ENCODE results near the gene IKZF1.
"Not testable (repeated sequence)": the region's sequence is repeated elsewhere in the genome, so short reads cannot be mapped to it uniquely, and the experiment has no call there.

The IKZF1 gene

DNA sequence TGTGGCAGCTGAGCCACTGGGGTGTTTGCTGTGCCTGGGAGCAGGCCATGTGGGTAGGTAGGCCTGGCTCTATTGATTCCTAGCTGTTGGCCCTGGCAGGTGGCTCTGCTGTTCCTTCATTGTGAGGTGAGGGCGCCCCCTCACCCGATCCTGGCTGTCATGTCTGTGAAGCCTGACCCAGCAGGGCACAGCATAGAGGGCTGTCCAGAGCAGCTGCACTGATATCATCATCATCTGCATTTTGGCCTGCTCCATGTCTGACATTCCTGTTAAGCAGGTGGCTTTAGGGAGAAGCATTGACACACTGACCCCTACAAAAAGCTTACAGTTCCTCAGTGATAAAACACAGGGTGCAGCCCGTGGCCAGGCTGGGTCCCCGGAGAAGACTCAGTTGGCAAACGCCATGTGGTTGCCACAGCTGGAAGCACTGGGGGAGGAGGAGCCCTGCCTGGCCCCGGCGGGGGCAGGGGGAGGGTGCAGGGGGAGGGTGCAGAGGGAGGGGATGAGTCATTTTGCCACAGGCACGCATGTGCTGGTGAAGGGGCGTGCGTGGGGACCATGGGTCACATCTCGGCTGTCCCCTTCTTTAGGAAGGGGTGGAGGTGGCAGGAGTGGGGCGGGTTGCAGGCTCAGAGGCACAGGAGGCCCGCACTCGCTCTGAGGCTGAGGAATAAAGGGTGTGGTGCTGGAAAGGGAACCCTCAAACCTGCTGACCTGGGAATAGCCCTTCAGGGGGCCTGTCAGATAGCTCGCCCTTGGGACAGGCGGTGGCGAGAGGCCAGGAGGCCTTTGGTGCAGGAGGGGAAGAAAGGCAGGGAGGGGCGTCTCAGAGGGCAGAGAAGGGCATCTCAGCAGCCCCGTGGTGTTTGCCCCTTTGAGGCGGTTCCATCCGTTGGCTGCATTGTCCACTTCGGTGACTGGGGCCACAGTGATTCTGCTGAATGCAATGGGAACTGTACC, 31.6 kb downstream of the IKZF1 start:
- DNase-seq = no peak

GRCh38 chr7:50336894-50337703, 32.6 kb downstream of the IKZF1 start:
- DNase-seq = no peak

GRCh38 chr7:50339472-50339871, 35.0 kb downstream of the IKZF1 start:
- DNase-seq = not testable (repeated sequence)

GRCh38 chr7:50339990-50340500, 35.5 kb downstream of the IKZF1 start:
- no peak for DNase-seq

DNA sequence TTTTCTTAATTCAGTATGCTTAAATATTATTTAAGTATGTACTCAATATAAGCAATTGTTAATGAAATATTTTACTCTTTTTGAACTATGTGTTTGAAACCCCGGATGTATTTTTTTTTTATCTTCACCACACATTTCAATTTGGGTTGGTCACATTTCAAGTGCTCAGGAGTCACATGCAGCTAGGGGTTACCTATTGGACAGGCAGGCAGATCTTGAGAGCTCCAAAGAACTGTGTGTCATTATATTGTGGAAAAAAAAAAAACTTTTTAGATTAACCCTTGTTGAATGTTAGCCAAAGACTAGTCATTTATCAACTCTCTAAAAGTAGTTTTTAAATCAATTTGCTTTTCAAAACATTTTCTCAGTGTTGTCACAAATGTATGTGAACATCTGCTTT, 37.2 kb downstream of the IKZF1 start:
- no peak for DNase-seq

- no peak for DNase-seq
These were observed 38.1 kb downstream of the IKZF1 start for GRCh38 chr7:50342616-50343114.

- no peak for DNase-seq
These were observed 42.3 kb downstream of the IKZF1 start for GRCh38 chr7:50346545-50347497.

DNA sequence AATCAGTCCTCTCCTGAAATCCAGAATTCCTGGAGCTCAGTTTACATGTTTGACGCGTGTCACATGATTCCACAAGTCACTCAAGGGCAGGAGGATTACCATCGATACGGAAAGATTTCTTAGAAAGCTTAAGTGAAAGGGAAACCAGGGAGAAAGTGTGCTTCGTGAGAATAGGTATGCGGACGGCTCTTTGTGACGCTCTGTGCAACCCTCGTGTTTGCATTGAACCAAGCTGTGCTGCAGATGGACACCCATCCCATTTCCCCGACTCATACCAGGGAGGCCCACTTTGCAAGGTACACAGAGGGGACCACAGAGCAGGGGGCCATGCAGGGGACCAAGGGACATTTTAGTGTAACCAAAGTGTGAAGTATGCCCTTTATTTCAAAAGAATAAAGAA, 43.2 kb downstream of the IKZF1 start:
- DNase-seq = no peak

DNA sequence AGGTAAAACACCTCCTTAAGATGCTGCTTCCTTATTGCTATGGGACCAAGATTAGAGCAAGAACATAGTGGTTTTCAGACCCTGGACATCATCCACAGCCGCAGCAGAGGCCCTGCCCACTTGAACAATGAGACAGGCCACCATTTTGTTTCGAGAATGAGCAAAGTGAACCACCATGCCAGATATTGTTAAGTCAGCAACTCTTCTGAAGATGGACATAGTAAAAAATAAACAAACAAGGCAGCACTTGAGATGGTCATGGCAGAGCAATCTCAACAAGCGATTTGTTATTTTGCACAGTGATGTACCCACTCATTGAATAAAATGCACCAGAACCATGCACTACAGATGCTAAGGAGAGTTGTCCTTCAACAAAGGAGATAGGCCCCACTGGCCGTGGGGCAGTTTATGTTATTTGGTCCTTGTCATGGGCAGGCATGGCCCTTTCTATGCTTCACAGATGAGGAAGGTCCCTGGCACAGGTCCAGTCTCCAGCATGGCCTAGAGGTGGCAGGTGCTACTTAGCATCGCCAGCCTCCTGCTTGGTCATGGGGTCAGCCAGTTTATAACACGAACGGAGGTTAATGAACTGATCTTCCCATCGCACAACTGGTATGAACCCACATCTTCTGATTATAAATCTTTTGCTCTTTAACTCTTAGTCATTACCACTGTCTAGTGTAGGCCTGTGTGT, 44.1 kb downstream of the IKZF1 start:
- no peak for DNase-seq

DNA sequence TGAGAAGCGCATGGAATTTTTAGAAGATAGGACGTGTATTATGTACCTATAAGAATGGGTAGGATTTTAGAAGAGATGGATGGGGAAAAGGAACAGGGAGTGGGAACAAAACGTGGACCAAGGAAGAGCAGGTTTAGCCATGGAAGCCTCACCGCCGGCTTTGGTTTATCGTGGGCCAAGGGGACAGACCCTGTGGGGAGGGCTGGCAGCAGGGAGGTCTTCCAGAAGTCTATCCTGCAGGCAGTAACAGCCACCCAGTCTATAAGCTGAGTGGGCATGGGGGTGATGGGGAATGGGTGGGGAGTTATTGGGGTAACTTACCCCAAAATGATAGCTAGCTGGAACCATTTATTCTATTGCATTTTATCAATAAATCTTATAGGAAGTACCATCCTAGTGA, 44.9 kb downstream of the IKZF1 start:
- DNase-seq = no peak

DNA sequence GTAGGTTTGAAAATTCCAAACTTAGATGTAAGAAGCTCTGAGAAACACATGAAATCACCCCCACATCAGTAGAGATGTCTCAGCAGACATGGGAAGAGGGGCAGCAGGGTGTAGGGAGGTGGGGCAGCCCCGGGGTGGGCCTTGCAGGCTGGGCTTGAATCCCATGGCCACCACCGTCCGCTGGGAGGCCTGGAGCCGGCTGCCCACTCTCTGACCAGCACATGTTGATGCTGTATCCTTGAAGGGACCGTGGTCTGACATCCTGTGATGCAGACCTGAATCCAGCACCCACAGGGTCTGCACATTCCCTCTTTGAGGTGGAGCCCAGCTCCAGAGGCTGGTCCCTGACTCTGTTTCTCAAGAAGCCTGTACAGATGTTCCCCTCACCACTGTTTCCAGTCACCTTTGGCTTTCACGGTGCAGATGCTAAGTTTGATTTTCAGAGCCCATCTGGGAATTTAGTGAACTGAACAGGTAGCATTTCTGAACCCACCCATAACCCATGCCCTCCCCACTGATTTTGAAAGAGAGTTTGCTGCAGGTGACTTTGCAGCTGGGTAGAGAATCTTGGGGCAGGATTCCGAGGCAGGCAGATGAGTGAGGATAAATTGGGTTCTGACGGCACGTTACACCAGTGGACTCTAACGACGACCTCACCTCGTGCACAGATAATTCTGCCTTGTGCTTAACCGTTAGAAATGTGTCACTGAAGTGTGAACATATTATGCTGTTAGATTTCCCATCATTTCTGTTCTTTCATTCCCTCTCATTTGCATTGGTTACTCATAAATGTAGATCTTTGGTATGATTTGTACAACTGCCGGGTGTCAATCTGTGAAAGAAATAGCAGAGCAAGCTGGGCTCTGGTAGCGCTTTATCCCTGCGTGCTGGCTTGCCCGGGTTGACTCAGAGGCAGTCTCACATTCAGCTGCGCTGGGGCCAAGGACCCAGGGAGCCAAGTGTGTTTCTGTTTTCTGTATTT, 45.7 kb downstream of the IKZF1 start:
- no peak for DNase-seq

- DNase-seq = no peak
These were observed 46.8 kb downstream of the IKZF1 start for GRCh38 chr7:50351267-50351666.

DNA sequence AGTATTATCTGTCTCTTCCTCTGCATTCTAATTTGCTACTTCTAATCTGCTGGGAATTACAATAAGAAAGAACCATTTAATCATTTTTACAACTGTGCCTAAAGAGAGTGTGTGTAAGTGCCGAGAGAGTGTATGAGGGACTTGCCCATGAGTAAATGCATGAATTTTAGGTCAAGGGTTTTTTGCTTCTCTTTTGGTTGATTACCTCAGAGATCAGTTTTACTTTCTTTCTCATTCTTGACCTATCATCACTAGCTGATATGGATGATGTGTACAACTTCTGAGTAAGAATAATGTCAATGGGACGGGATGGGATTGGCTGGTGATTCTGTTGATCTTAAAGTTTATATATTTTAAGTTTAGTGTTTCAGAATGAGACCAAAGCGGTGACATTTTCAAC, 47.8 kb downstream of the IKZF1 start:
- no peak for DNase-seq

GRCh38 chr7:50352751-50353150, 48.2 kb downstream of the IKZF1 start:
- no peak for DNase-seq

- DNase-seq = no peak
These were observed 48.7 kb downstream of the IKZF1 start for GRCh38 chr7:50353201-50353600.

GRCh38 chr7:50353894-50354595, 49.5 kb downstream of the IKZF1 start:
- DNase-seq = no peak

DNA sequence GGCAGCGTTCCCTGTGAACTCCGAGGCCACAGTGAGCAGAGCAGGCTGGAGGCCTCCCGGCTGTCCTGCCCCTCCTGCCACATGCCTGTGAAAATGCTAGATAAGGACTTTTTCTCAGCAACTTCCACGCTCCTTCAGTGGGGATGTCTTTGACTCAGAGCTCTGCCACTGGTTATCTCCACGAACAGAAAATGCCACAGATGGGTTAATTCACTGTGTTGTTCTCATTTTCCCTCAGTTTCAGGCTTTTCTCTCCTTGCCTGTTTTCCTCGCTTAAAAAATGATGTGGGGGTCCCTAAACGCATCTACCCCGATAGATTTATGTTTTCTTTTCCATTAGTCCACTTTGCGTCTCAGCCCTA, 51.3 kb downstream of the IKZF1 start:
- no peak for DNase-seq

GRCh38 chr7:50356212-50356944, 51.9 kb downstream of the IKZF1 start:
- DNase-seq = no peak

GRCh38 chr7:50356945-50357268, 52.4 kb downstream of the IKZF1 start:
- DNase-seq = no peak
